ENCODE measurements around the gene NRTN. TPM values are rescaled to one million over a fixed set of nuclear protein-coding genes. Genes with fewer than 3 reads are reported as not detected.

Gene NRTN
- total and polyA plus RNA-seq, 2 donors (not counting 1 experiment from before 2014, with no cell fraction given) = 0.27 TPM; not detected in 1

- Histone ChIP-seq H3K79me2 (ENCODE audit: control insufficient read depth, insufficient read depth, low read length) (no peaks in the 10 kb centered on the region), H2AFZ (ENCODE audit: insufficient read depth, low read depth, low read length, poor library complexity, severe bottlenecking) (peak overlapping the region; percentile 74), H3K4me3 (ENCODE audit: control extremely low read depth in 1 of 5, extremely low read depth in 1 of 5, insufficient read depth in 1 of 5, low read depth in 2 of 5, low read length in 4 of 5) (peak overlapping the region; percentile 36 to 75 (median 59)), H3K27ac (ENCODE audit: low read length in 2 of 2) (peak overlapping the region; percentile 34 to 67), H3K9me3 (ENCODE audit: control extremely low read depth in 1 of 3, control insufficient read depth in 2 of 3, insufficient read depth in 1 of 3, low read length in 2 of 3) (peaks cover 0 to 60% (median 0%) of the 10 kb centered on the region in 3 donors), H3K4me2 (replicated peaks; ENCODE audit: low read depth, low read length, poor library complexity, severe bottlenecking) (peak overlapping the region; percentile 68), H4K20me1 (ENCODE audit: control insufficient read depth, insufficient read depth, low read length, poor library complexity, severe bottlenecking) (no peaks in the 10 kb centered on the region), H3K4me1 (ENCODE audit: control insufficient read depth in 2 of 2, insufficient read depth in 2 of 2, low read length in 2 of 2) (peaks cover 16 to 30% of the 10 kb centered on the region in 2 donors), H3K9ac (ENCODE audit: low read length) (peak overlapping the region; percentile 57), H3K27me3 (replicated peaks in 1 of 4; ENCODE audit: control extremely low read depth in 1 of 4, control insufficient read depth in 3 of 4, insufficient read depth in 4 of 4, low read length in 3 of 4) (peaks cover 0 to 28% (median 7%) of the 10 kb centered on the region in 4 experiments), H3K36me3 (replicated peaks in 1 of 2; ENCODE audit: control extremely low read depth in 1 of 2, control insufficient read depth in 1 of 2, extremely low read depth in 1 of 2, insufficient read depth in 2 of 2, low read length in 1 of 2) (no peaks in the 10 kb centered on the region)
- ChIA-PET CTCF (interaction anchor here (1.8 kb wide), 1 partner anchor 25 kb away, joined by 6 read pairs; no protein-coding TSS in a partner anchor), POLR2A (interaction anchor here (0.7 to 1.1 kb wide), 7 partner anchors 21 to 1621 kb away, joined by 3 to 9 read pairs (median 4); partner anchors contain the start of genes CATSPERD, LONP1, NDUFA11 and RANBP3)
- Mint-ChIP-seq H3K27me3 (peaks cover 4% of the 10 kb centered on the region), H3K9me3 (ENCODE audit: insufficient read depth) (no peaks in the 10 kb centered on the region), H3K4me3 (peak overlapping the region; percentile 92), H3K27ac (peak overlapping the region; percentile 93), H3K4me1 (peaks cover 19% of the 10 kb centered on the region)
- TF ChIP-seq CTCF (IDR thresholded peaks at IDR 0.05) (no peak), EZH2 (IDR thresholded peaks at IDR 0.05; ENCODE audit: borderline replicate concordance, insufficient read depth, low read depth, low read length, poor library complexity, severe bottlenecking) (no peak)
- ATAC-seq (ENCODE audit: low read depth) (no peak), DNase-seq (peak; percentile 47)
- intact Hi-C loops (cut with micrococcal nuclease) = loop anchor here (1.0 kb wide), 1 partner anchor 75 kb away; the partner anchor contains the start of gene VMAC
- WGBS (ENCODE audit: insufficient coverage) = 2% methylated on average over 44 of the region's 47 CpGs
Observed at GRCh38 chr19:5828661-5829566, 24.0 kb downstream of the NRTN start.

Measured in B cell (primary cell).